Esophagus squamous epithelium (tissue), 4 donors: ENCODE measurements around the gene OSBPL10.

Experiments
- POLR2A ChIP-seq, 4 donors: fragments of 450-650 bp; IDR thresholded peaks; one replicate each; pipeline ENCODE4 v1.6.1; 2017; ENCODE audit warnings: antibody characterized with exemption in 4 of 4, mild to moderate bottlenecking in 4 of 4, moderate library complexity in 3 of 4
- TF ChIP-seq, protein P1 (sequence below), 6 experiments: fragments of 450-650 bp in 4 of 6; fragments of 200-600 bp in 2 of 6; sonication (generic) in 2 of 6; IDR thresholded peaks; one replicate each; pipeline ENCODE4 v1.5.1; 2016 to 2019; ENCODE audit warnings: antibody characterized with exemption in 6 of 6, mild to moderate bottlenecking in 4 of 6, moderate library complexity in 4 of 6

DNA sequence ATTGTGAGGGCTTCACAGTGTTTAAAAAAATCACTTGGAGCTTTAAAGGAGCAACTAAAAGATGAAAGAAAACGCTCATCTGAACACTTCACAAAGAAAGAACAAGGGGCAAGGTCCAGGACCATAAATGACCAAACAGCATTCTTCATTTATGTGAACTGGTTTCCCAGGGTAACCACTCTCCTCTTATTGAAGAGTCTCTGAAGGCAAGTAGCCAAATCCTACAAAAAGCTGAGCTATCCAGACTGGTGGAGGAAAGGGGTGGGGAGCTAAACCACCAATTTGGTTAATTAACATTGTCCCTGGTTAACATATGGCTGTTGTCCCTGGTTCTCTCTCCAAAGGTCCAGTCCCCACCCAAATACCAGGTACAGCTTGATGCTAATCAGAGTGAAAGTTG lies 58.1 kb downstream of the OSBPL10 start:
- TF ChIP-seq, protein P1, sequence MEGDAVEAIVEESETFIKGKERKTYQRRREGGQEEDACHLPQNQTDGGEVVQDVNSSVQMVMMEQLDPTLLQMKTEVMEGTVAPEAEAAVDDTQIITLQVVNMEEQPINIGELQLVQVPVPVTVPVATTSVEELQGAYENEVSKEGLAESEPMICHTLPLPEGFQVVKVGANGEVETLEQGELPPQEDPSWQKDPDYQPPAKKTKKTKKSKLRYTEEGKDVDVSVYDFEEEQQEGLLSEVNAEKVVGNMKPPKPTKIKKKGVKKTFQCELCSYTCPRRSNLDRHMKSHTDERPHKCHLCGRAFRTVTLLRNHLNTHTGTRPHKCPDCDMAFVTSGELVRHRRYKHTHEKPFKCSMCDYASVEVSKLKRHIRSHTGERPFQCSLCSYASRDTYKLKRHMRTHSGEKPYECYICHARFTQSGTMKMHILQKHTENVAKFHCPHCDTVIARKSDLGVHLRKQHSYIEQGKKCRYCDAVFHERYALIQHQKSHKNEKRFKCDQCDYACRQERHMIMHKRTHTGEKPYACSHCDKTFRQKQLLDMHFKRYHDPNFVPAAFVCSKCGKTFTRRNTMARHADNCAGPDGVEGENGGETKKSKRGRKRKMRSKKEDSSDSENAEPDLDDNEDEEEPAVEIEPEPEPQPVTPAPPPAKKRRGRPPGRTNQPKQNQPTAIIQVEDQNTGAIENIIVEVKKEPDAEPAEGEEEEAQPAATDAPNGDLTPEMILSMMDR (IDR thresholded peaks at IDR 0.05), result no peak
- TF ChIP-seq POLR2A (IDR thresholded peaks at IDR 0.05), result no peak
